NCI-H146 (cell line): ENCODE data around the gene KLK15.

Experiments
- DNase-seq: peaks from one replicate; lab custom pipeline; 2025; lab: John Stamatoyannopoulos, UW

Gene KLK15, protein sequence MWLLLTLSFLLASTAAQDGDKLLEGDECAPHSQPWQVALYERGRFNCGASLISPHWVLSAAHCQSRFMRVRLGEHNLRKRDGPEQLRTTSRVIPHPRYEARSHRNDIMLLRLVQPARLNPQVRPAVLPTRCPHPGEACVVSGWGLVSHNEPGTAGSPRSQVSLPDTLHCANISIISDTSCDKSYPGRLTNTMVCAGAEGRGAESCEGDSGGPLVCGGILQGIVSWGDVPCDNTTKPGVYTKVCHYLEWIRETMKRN

DNA sequence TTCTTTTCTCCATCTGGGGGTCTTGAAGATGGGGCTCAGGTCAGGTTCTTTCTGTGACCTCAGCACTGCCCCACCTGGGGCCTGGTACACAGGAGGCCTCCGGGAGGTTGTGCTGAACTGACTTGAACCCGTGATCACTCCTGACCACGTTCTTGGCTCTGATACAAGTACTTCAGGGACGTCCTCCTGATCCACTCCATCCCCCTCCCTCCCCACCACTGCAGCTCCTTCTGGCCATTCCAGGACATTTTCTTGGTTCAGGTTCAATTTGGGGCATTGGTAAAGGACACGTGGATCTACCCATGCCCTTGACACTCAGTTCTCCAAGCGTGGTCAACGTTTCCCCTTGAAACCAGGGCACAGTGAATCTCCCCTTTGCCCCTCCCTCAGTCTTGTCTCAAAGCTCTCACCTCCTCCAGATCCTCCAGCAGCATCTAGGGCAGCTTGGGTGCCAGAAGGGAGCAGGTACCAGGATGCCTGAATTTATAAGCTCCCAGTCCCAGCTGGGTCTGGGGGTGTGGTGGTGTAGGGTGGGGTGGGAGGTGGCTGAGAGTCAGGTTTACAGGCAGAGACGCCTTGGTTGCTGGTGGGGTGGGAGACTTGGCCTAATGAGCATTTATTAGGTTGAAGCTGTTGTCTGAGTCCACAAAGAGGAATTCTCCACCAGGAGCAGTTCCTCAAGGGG, at the start of gene KLK15:
KLK15 (minus strand) TSS at position 458 of the 685 bp plus-strand sequence. CDS start 2,082 bp downstream, outside the sequence.
- DNase-seq: no peak

DNA sequence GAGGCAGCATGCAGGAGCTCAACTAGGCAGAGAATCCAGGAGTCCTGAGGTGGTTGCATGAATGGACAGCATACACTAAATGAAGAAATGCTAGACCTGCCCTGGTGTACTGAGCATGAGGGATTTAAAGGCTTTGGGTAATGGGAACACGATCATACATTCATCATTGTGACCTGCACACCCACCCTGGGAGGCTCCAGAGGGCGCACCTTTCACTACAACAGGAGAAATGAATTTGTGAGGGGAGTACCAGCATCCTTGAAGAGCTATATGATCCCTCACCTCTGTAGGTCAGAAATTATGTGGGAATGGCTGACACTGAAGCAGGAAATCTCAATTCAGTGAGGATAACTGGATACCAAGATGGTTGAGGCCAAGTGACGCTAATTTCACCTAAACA, 48.8 kb upstream of the KLK15 start:
- DNase-seq: no peak

DNA sequence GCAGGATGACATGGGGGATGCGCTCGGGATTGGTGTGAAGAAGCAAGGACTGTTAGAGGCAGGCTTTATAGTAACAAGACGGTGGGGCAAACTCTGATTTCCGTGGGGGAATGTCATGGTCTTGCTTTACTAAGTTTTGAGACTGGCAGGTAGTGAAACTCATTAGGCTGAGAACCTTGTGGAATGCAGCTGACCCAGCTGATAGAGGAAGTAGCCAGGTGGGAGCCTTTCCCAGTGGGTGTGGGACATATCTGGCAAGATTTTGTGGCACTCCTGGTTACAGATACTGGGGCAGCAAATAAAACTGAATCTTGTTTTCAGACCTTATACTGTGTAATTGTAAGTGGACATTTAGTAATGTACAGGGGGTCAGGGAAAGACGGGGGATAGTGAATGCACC, 46.9 kb upstream of the KLK15 start:
- DNase-seq: no peak

DNA sequence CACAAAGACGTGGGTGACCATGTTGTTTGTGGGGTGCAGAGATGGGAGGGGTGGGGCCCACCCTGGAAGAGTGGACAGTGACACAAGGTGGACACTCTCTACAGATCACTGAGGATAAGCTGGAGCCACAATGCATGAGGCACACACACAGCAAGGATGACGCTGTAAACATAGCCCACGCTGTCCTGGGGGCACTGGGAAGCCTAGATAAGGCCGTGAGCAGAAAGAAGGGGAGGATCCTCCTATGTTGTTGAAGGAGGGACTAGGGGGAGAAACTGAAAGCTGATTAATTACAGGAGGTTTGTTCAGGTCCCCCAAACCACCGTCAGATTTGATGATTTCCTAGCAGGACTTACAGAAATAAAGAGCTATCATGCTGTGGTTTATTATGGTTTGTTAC, 45.5 kb upstream of the KLK15 start:
- DNase-seq: no peak

DNA sequence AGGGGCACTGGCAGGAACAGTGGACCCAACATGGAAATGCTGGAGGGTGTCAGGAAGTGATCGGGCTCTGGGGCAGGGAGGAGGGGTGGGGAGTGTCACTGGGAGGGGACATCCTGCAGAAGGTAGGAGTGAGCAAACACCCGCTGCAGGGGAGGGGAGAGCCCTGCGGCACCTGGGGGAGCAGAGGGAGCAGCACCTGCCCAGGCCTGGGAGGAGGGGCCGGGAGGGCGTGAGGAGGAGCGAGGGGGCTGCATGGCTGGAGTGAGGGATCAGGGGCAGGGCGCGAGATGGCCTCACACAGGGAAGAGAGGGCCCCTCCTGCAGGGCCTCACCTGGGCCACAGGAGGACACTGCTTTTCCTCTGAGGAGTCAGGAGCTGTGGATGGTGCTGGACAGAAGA, 44.0 kb upstream of the KLK15 start:
- DNase-seq: peak; percentile 94

DNA sequence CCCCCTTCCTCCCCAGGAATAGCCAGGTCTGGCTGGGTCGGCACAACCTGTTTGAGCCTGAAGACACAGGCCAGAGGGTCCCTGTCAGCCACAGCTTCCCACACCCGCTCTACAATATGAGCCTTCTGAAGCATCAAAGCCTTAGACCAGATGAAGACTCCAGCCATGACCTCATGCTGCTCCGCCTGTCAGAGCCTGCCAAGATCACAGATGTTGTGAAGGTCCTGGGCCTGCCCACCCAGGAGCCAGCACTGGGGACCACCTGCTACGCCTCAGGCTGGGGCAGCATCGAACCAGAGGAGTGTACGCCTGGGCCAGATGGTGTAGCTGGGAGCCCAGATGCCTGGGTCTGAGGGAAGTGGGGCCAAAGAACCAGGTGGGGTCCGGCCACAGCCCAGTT, 43.1 kb upstream of the KLK15 start:
- no peak for DNase-seq

DNA sequence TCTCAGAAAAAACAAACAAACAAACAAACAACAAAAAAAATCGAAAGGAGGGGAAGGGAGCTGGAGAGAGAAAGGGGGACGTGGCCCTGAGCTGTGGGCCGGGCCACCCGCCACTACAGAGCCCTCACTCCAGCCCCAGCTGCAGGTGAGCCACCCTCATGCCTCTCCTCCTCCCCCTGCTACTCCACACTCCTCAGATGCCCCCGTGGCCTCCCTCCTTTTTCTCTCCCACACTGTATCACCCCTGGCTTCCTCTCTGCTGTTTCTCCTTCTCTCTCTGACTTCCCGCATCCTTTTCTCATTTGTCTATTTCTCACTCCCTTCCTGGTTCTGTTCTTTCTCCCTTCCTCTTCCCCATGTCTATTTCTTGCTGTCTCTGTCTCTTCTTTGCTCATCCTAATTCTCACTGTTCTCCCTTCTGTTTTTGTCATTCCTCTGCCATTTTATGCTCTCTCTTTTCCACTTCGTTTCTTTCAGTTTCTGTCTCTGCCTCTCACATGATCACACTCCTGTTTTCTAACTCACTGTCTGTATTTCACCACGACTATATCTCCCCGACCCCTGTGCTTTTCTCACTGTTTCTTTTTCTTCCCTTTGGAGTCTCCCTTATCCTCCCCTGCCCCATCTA, 42.5 kb upstream of the KLK15 start:
- no peak for DNase-seq

DNA sequence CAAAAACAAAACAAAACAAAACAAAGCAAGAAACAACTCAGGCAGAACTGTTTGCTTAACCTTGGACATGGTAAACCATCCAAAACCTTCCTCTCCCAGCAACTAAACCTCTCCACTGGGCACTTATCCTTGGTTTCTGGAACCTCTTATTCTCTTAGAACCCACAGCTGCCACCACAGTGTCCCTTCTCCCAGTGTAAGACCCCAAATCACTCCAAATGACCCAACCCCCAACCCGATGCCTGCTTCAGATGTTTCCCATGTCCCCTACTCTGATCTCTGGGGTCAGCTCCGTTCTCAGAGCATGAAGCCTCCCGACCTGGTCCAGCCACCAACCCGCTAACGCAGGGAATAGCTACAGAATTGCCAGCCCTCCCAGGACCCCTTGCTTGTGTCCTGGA, 40.8 kb upstream of the KLK15 start:
- no peak for DNase-seq

DNA sequence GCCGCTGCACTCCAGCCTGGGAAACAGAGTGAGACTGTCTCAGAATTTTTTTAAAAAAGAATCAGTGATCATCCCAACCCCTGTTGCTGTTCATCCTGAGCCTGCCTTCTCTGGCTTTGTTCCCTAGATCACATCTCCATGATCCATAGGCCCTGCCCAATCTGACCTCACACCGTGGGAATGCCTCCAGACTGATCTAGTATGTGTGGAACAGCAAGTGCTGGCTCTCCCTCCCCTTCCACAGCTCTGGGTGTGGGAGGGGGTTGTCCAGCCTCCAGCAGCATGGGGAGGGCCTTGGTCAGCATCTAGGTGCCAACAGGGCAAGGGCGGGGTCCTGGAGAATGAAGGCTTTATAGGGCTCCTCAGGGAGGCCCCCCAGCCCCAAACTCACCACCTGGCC, 39.7 kb upstream of the KLK15 start, which contains the start of gene KLK2:
KLK2 (plus strand) TSS at position 384 of the 400 bp plus-strand sequence. CDS start 35 bp downstream, outside the sequence.
- no peak for DNase-seq

DNA sequence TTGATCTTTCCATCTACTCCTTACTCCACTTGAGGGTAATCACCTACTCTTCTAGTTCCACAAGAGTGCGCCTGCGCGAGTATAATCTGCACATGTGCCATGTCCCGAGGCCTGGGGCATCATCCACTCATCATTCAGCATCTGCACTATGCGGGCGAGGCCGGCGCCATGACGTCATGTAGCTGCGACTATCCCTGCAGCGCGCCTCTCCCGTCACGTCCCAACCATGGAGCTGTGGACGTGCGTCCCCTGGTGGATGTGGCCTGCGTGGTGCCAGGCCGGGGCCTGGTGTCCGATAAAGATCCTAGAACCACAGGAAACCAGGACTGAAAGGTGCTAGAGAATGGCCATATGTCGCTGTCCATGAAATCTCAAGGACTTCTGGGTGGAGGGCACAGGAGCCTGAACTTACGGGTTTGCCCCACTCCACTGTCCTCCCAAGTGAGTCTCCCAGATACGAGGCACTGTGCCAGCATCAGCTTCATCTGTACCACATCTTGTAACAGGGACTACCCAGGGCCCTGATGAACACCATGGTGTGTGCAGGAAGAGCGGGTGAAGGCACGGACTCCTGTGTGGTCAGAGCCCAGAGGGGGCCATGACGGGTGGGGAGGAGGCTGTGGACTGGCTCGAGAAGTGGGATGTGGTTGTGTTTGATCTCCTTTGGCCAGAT, 37.2 kb upstream of the KLK15 start:
- DNase-seq: peak; percentile 88

DNA sequence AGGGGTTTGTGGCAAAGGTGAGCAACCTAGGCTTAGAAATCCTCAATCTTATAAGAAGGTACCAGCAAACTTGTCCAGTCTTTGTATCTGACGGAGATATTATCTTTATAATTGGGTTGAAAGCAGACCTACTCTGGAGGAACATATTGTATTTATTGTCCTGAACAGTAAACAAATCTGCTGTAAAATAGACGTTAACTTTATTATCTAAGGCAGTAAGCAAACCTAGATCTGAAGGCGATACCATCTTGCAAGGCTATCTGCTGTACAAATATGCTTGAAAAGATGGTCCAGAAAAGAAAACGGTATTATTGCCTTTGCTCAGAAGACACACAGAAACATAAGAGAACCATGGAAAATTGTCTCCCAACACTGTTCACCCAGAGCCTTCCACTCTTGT, 36.1 kb upstream of the KLK15 start:
- no peak for DNase-seq

DNA sequence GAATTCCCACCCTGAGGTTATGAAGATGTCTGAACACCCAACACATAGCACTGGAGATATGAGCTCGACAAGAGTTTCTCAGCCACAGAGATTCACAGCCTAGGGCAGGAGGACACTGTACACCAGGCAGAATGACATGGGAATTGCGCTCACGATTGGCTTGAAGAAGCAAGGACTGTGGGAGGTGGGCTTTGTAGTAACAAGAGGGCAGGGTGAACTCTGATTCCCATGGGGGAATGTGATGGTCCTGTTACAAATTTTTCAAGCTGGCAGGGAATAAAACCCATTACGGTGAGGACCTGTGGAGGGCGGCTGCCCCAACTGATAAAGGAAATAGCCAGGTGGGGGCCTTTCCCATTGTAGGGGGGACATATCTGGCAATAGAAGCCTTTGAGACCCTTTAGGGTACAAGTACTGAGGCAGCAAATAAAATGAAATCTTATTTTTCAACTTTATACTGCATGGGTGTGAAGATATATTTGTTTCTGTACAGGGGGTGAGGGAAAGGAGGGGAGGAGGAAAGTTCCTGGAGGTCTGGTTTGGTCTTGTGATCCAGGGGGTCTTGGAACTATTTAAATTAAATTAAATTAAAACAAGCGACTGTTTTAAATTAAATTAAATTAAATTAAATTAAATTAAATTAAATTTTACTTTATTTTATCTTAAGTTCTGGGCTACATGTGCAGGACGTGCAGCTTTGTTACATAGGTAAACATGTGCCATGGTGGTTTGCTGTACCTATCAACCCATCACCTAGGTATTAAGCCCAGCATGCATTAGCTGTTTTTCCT, 28.3 kb upstream of the KLK15 start:
- no peak for DNase-seq

DNA sequence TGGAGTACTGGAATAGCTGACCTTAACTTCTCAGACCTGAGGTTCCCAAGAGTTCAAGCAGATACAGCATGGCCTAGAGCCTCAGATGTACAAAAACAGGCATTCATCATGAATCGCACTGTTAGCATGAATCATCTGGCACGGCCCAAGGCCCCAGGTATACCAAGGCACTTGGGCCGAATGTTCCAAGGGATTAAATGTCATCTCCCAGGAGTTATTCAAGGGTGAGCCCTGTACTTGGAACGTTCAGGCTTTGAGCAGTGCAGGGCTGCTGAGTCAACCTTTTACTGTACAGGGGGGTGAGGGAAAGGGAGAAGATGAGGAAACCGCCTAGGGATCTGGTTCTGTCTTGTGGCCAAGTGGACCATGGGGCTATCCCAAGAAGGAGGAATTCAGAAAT, 27.6 kb upstream of the KLK15 start:
- DNase-seq: no peak

DNA sequence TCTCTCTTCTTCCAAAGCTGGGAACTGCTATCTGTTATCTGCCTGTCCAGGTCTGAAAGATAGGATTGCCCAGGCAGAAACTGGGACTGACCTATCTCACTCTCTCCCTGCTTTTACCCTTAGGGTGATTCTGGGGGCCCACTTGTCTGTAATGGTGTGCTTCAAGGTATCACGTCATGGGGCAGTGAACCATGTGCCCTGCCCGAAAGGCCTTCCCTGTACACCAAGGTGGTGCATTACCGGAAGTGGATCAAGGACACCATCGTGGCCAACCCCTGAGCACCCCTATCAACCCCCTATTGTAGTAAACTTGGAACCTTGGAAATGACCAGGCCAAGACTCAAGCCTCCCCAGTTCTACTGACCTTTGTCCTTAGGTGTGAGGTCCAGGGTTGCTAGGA, 26.5 kb upstream of the KLK15 start:
- no peak for DNase-seq

DNA sequence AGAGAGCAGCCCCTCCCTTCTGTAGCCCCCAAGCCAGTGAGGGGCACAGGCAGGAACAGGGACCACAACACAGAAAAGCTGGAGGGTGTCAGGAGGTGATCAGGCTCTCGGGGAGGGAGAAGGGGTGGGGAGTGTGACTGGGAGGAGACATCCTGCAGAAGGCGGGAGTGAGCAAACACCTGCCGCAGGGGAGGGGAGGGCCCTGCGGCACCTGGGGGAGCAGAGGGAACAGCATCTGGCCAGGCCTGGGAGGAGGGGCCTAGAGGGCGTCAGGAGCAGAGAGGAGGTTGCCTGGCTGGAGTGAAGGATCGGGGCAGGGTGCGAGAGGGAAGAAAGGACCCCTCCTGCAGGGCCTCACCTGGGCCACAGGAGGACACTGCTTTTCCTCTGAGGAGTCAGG, 25.5 kb upstream of the KLK15 start:
- peak; percentile 98 for DNase-seq

DNA sequence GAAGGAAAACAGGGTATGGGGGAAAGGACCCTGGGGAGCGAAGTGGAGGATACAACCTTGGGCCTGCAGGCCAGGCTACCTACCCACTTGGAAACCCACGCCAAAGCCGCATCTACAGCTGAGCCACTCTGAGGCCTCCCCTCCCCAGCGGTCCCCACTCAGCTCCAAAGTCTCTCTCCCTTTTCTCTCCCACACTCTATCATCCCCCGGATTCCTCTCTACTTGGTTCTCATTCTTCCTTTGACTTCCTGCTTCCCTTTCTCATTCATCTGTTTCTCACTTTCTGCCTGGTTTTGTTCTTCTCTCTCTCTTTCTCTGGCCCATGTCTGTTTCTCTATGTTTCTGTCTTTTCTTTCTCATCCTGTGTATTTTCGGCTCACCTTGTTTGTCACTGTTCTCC, 24.0 kb upstream of the KLK15 start:
- no peak for DNase-seq

DNA sequence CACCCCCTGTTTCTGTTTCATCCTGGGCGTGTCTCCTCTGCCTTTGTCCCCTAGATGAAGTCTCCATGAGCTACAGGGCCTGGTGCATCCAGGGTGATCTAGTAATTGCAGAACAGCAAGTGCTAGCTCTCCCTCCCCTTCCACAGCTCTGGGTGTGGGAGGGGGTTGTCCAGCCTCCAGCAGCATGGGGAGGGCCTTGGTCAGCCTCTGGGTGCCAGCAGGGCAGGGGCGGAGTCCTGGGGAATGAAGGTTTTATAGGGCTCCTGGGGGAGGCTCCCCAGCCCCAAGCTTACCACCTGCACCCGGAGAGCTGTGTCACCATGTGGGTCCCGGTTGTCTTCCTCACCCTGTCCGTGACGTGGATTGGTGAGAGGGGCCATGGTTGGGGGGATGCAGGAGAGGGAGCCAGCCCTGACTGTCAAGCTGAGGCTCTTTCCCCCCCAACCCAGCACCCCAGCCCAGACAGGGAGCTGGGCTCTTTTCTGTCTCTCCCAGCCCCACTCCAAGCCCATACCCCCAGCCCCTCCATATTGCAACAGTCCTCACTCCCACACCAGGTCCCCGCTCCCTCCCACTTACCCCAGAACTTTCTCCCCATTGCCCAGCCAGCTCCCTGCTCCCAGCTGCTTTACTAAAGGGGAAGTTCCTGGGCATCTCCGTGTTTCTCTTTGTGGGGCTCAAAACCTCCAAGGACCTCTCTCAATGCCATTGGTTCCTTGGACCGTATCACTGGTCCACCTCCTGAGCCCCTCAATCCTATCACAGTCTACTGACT, 21.4 kb upstream of the KLK15 start, which contains the start of gene KLK3:
KLK3 (plus strand) TSS at position 280 of the 775 bp plus-strand sequence; CDS start at position 321, 41 bp downstream.
- DNase-seq: no peak

DNA sequence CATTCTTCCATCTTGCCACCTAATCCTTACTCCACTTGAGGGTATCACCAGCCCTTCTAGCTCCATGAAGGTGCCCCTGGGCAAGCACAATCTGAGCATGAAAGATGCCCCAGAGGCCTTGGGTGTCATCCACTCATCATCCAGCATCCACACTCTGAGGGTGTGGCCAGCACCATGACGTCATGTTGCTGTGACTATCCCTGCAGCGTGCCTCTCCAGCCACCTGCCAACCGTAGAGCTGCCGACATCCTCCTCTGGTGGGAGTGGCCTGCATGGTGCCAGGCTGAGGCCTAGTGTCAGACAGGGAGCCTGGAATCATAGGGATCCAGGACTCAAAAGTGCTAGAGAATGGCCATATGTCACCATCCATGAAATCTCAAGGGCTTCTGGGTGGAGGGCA, 18.2 kb upstream of the KLK15 start:
- DNase-seq: no peak

DNA sequence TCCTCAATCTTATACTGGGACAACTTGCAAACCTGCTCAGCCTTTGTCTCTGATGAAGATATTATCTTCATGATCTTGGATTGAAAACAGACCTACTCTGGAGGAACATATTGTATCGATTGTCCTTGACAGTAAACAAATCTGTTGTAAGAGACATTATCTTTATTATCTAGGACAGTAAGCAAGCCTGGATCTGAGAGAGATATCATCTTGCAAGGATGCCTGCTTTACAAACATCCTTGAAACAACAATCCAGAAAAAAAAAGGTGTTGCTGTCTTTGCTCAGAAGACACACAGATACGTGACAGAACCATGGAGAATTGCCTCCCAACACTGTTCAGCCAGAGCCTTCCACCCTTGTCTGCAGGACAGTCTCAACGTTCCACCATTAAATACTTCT, 17.4 kb upstream of the KLK15 start:
- no peak for DNase-seq

DNA sequence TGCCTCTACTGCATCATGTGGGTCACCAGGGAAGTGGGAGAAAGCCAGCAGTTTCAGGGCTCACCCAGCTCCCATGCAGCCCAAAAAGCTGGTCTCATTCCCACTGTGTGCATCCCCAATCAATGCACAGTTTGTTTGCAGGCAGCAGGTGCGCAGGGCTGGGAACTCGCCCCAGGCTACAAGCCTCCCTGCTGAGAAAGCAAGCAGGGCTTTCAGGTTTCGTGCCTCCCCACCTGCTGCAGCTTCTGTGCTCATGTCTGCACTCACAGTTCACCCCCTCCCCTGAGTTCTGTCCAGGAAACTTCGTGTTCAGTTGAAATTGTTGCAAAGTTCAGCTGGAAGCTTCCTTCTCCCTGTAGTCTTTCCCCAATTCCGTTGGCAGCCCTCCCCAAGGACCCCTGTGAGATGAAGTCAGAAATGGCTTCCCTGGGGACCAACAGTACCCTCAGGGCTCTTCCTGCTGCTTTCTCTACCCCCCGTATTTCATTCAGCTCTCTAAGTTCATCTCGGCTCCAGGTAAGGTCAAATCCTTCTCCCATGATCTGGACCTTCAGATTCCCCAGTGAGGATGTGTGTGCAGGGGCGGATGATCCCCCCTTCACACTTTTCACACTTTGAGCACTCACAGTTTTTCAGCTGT, 11.0 kb upstream of the KLK15 start:
- DNase-seq: peak; percentile 98
